ENCODE measurements around the gene APOL1. TPM values are rescaled to one million over a fixed set of nuclear protein-coding genes. Genes with fewer than 3 reads are reported as not detected.
"Not testable (repeated sequence)": the region's sequence is repeated elsewhere in the genome, so short reads cannot be mapped to it uniquely, and the experiment has no call there.

APOL1 gene
- 46.5 TPM for polyA plus RNA-seq (2012; ENCODE audit: low read depth, missing spikeins)

GRCh38 chr22:36252754-36253522, at the start of gene APOL1:
Gene APOL1, plus strand, starts transcription at chr22:36253133. Its CDS starts 1,823 bp downstream, at chr22:36254956.
- DNase-seq (ENCODE audit: insufficient read length, low spot score) (peak; percentile 34), FAIRE-seq (peak; percentile 98)
- TF ChIP-seq POLR2AphosphoS5 (IDR thresholded peaks at IDR 0.05; ENCODE audit: low read depth, low read length) (peak; percentile 48; the same call in 1 of the 2 replicates), SPI1 (IDR thresholded peaks at IDR 0.05; ENCODE audit: low read depth, low read length) (no peak), POU2F2 (IDR thresholded peaks at IDR 0.05; ENCODE audit: low read depth, low read length) (no peak), POLR2A (IDR thresholded peaks at IDR 0.05; ENCODE audit: low read depth, low read length) (peak; percentile 47; the same call in 1 of the 2 replicates), TAF1 (IDR thresholded peaks at IDR 0.05; ENCODE audit: low read depth, low read length) (no peak), PAX5 (IDR thresholded peaks at IDR 0.05; ENCODE audit: insufficient read depth, low read length, severe bottlenecking) (no peak)

- not testable (repeated sequence) for FAIRE-seq; DNase-seq (ENCODE audit: insufficient read length, low spot score)
Observed at GRCh38 chr22:36203441-36203840, 49.5 kb upstream of the APOL1 start.

GRCh38 chr22:36204001-36204631, 48.8 kb upstream of the APOL1 start:
- TF ChIP-seq PAX5 (IDR thresholded peaks at IDR 0.05; ENCODE audit: insufficient read depth, low read length, severe bottlenecking): no peak
- TF ChIP-seq POU2F2 (IDR thresholded peaks at IDR 0.05; ENCODE audit: low read depth, low read length): no peak
- TF ChIP-seq POLR2AphosphoS5 (IDR thresholded peaks at IDR 0.05; ENCODE audit: low read depth, low read length): no peak
- DNase-seq (ENCODE audit: insufficient read length, low spot score) (no peak), FAIRE-seq (no peak)

GRCh38 chr22:36204632-36205015, 48.3 kb upstream of the APOL1 start:
- TF ChIP-seq POU2F2 (IDR thresholded peaks at IDR 0.05; ENCODE audit: low read depth, low read length): no peak
- no peak for TF ChIP-seq PAX5 (IDR thresholded peaks at IDR 0.05; ENCODE audit: insufficient read depth, low read length, severe bottlenecking)
- TF ChIP-seq POLR2AphosphoS5 (IDR thresholded peaks at IDR 0.05; ENCODE audit: low read depth, low read length): no peak
- TF ChIP-seq TAF1 (IDR thresholded peaks at IDR 0.05; ENCODE audit: low read depth, low read length): no peak
- TF ChIP-seq POLR2A (IDR thresholded peaks at IDR 0.05; ENCODE audit: low read depth, low read length): no peak
- TF ChIP-seq SPI1 (IDR thresholded peaks at IDR 0.05; ENCODE audit: low read depth, low read length): no peak
- no peak for FAIRE-seq
- DNase-seq (ENCODE audit: insufficient read length, low spot score): no peak

- peak; percentile 70 for FAIRE-seq
- not testable (repeated sequence) for DNase-seq (ENCODE audit: insufficient read length, low spot score)
Observed at GRCh38 chr22:36205573-36205972, 47.4 kb upstream of the APOL1 start.

GRCh38 chr22:36206255-36206654, 46.7 kb upstream of the APOL1 start:
- peak; percentile 13 for FAIRE-seq
- DNase-seq (ENCODE audit: insufficient read length, low spot score): no peak
- TF ChIP-seq POLR2A (IDR thresholded peaks at IDR 0.05; ENCODE audit: low read depth, low read length) (no peak), POU2F2 (IDR thresholded peaks at IDR 0.05; ENCODE audit: low read depth, low read length) (no peak), PAX5 (IDR thresholded peaks at IDR 0.05; ENCODE audit: insufficient read depth, low read length, severe bottlenecking) (no peak), POLR2AphosphoS5 (IDR thresholded peaks at IDR 0.05; ENCODE audit: low read depth, low read length) (no peak), TAF1 (IDR thresholded peaks at IDR 0.05; ENCODE audit: low read depth, low read length) (no peak), SPI1 (IDR thresholded peaks at IDR 0.05; ENCODE audit: low read depth, low read length) (peak; percentile 31; the same call in 1 of the 2 replicates)

GRCh38 chr22:36208162-36208765, 44.7 kb upstream of the APOL1 start:
- TF ChIP-seq POU2F2 (IDR thresholded peaks at IDR 0.05; ENCODE audit: low read depth, low read length): no peak
- TF ChIP-seq PAX5 (IDR thresholded peaks at IDR 0.05; ENCODE audit: insufficient read depth, low read length, severe bottlenecking): no peak
- no peak for TF ChIP-seq POLR2AphosphoS5 (IDR thresholded peaks at IDR 0.05; ENCODE audit: low read depth, low read length)
- no peak for DNase-seq (ENCODE audit: insufficient read length, low spot score)
- no peak for FAIRE-seq

- FAIRE-seq (no peak), DNase-seq (ENCODE audit: insufficient read length, low spot score) (no peak)
- TF ChIP-seq POU2F2 (IDR thresholded peaks at IDR 0.05; ENCODE audit: low read depth, low read length) (no peak), TAF1 (IDR thresholded peaks at IDR 0.05; ENCODE audit: low read depth, low read length) (no peak), POLR2A (IDR thresholded peaks at IDR 0.05; ENCODE audit: low read depth, low read length) (no peak), POLR2AphosphoS5 (IDR thresholded peaks at IDR 0.05; ENCODE audit: low read depth, low read length) (no peak), PAX5 (IDR thresholded peaks at IDR 0.05; ENCODE audit: insufficient read depth, low read length, severe bottlenecking) (no peak)
Observed at GRCh38 chr22:36208914-36209313, 44.0 kb upstream of the APOL1 start.

- not testable (repeated sequence) for FAIRE-seq; DNase-seq (ENCODE audit: insufficient read length, low spot score)
Observed at GRCh38 chr22:36209488-36209908, 43.4 kb upstream of the APOL1 start.

GRCh38 chr22:36210224-36210623, 42.7 kb upstream of the APOL1 start:
- FAIRE-seq (no peak), DNase-seq (ENCODE audit: insufficient read length, low spot score) (no peak)
- TF ChIP-seq POLR2A (IDR thresholded peaks at IDR 0.05; ENCODE audit: low read depth, low read length) (no peak), PAX5 (IDR thresholded peaks at IDR 0.05; ENCODE audit: insufficient read depth, low read length, severe bottlenecking) (no peak), POLR2AphosphoS5 (IDR thresholded peaks at IDR 0.05; ENCODE audit: low read depth, low read length) (no peak), TAF1 (IDR thresholded peaks at IDR 0.05; ENCODE audit: low read depth, low read length) (no peak), SPI1 (IDR thresholded peaks at IDR 0.05; ENCODE audit: low read depth, low read length) (no peak), POU2F2 (IDR thresholded peaks at IDR 0.05; ENCODE audit: low read depth, low read length) (no peak)

Measured in GM12891 (cell line).